HepG2 (cell line): ENCODE data around the gene NTN3. TPM values are rescaled to one million over a fixed set of nuclear protein-coding genes. Genes with fewer than 3 reads are reported as not detected.

Source experiments
- ADNP ChIP-seq: sonication (generic); formaldehyde crosslinking; IDR thresholded peaks from 2 replicates; pipeline ENCODE4 v1.4.0; 2020; ENCODE audit warnings: missing genetic modification reagents
- ERF ChIP-seq: IDR thresholded peaks from 2 replicates; pipeline ENCODE4 v1.6.1; 2018; ENCODE audit warnings: missing biosample characterization, missing genetic modification reagents
- FOXK2 ChIP-seq: fragments of 450-650 bp; IDR thresholded peaks from 2 replicates; pipeline ENCODE4 v1.6.1; 2016
- FOXP1 ChIP-seq, 2 experiments: fragments of 450-650 bp in 1 of 2; IDR thresholded peaks; 2 replicates each; pipeline ENCODE4 v1.6.1; 2017 to 2018; ENCODE audit warnings: antibody characterized with exemption in 1 of 2
- GABPB1 ChIP-seq: IDR thresholded peaks from 2 replicates; pipeline ENCODE4 v1.6.1; 2016; ENCODE audit warnings: mild to moderate bottlenecking, missing genetic modification reagents, moderate library complexity, missing compliant biosample characterization
- HCFC1 ChIP-seq: fragments of 150-350 bp; IDR thresholded peaks from 2 replicates; pipeline ENCODE4 v1.6.1; 2014; ENCODE audit warnings: low read depth, low read length
- MTF2 ChIP-seq: sonication (generic); formaldehyde crosslinking; IDR thresholded peaks from 2 replicates; pipeline ENCODE4 v1.5.0; 2020; ENCODE audit warnings: missing genetic modification reagents, borderline replicate concordance
- MYNN ChIP-seq: sonication (generic); formaldehyde crosslinking; IDR thresholded peaks from 2 replicates; pipeline ENCODE4 v1.4.0; 2020; ENCODE audit warnings: mild to moderate bottlenecking, low read depth, missing genetic modification reagents
- NR2C2 ChIP-seq: sonication (generic); formaldehyde crosslinking; IDR thresholded peaks from 2 replicates; pipeline ENCODE4 v1.4.0; 2020; ENCODE audit warnings: missing genetic modification reagents, mild to moderate bottlenecking, moderate library complexity, borderline replicate concordance
- NR2F6 ChIP-seq, 2 experiments: IDR thresholded peaks; 2 replicates each; pipeline ENCODE4 v1.6.1; 2016; ENCODE audit warnings: antibody characterized with exemption in 1 of 2, mild to moderate bottlenecking in 1 of 2
- PHF8 ChIP-seq: sonication (generic); formaldehyde crosslinking; IDR thresholded peaks from 2 replicates; pipeline ENCODE4 v1.5.0; 2020; ENCODE audit warnings: missing genetic modification reagents
- PREB ChIP-seq: sonication (generic); formaldehyde crosslinking; IDR thresholded peaks from 2 replicates; pipeline ENCODE4 v1.4.0; 2020; ENCODE audit warnings: missing genetic modification reagents
- RNF219 ChIP-seq: sonication (generic); formaldehyde crosslinking; IDR thresholded peaks from 2 replicates; pipeline ENCODE4 v1.5.0; 2020; ENCODE audit warnings: mild to moderate bottlenecking, missing genetic modification reagents
- SMAD1 ChIP-seq: sonication (generic); formaldehyde crosslinking; IDR thresholded peaks from 2 replicates; pipeline ENCODE4 v1.4.0; 2020; ENCODE audit warnings: missing genetic modification reagents, low read depth, mild to moderate bottlenecking, borderline replicate concordance
- TOPORS ChIP-seq: sonication (generic); formaldehyde crosslinking; IDR thresholded peaks from 2 replicates; pipeline ENCODE4 v1.8.0; 2023; ENCODE audit warnings: mild to moderate bottlenecking, missing genetic modification reagents
- UBTF ChIP-seq: sonication (generic); formaldehyde crosslinking; IDR thresholded peaks from 2 replicates; pipeline ENCODE4 v1.4.0; 2020; ENCODE audit warnings: mild to moderate bottlenecking, missing genetic modification reagents
- ZFY ChIP-seq: sonication (generic); formaldehyde crosslinking; IDR thresholded peaks from 2 replicates; pipeline ENCODE4 v1.4.0; 2020; ENCODE audit warnings: missing genetic modification reagents
- ZNF280D ChIP-seq: sonication (generic); formaldehyde crosslinking; IDR thresholded peaks from 2 replicates; pipeline ENCODE4 v1.5.1; 2020; ENCODE audit warnings: mild to moderate bottlenecking, missing genetic modification reagents
- ZNF441 ChIP-seq: sonication (generic); formaldehyde crosslinking; IDR thresholded peaks from 2 replicates; pipeline ENCODE4 v1.7.0; 2021; ENCODE audit warnings: missing genetic modification reagents, borderline replicate concordance
- ZNF580 ChIP-seq: IDR thresholded peaks from 2 replicates; pipeline ENCODE4 v1.6.1; 2016; ENCODE audit warnings: low read depth, borderline replicate concordance
- polyA plus RNA-seq, 8 experiments: library from polyadenylated mRNA; depleted of rRNA in 3 of 8; stranded (reverse) in 7 of 8; unstranded in 1 of 8; fragments of >200 nt; fragmentation: Illumina TruSeq in 4 of 8; extraction: Trizol in 4 of 8; gene quantifications; 2 replicates each; pipeline versions ENCODE4 v1.2.1 to v1.2.3, GENCODE V29; 2011 to 2016; ENCODE audit warnings: low read depth in 4 of 8, missing spikeins in 1 of 8, mixed read lengths in 1 of 8; ENCODE audit not compliant: insufficient read depth in 1 of 8
- total RNA-seq, 5 experiments: library from RNA; depleted of rRNA; stranded (reverse); fragments of >200 nt; fragmentation: Illumina TruSeq; extraction: Trizol; gene quantifications; 2 replicates each; pipeline ENCODE4 v1.2.3, GENCODE V29; 2016; ENCODE audit warnings: low read depth in 1 of 5

NTN3 gene
- total and polyA plus RNA-seq, 2 of the 13 experiments (the other 11 are each of a cell fraction or from before 2014, with no cell fraction given), result 0.09 to 0.20 TPM

GRCh38 chr16:2475413-2476344 is 4.6 kb downstream of the NTN3 start (continued):
- TF ChIP-seq TOPORS (CRISPR knock-in tag), result no peak
- TF ChIP-seq ZNF280D (CRISPR knock-in tag), result no peak
- TF ChIP-seq GABPB1 (CRISPR knock-in tag), result peak; percentile 38; the same call in 1 of the 2 replicates
- TF ChIP-seq NR2F6 (IDR thresholded peaks at IDR 0.05), result no peak
- TF ChIP-seq NR2F6 (CRISPR knock-in tag; IDR thresholded peaks at IDR 0.05), result peak; percentile 32; the same call in 1 of the 2 replicates
- TF ChIP-seq PHF8 (CRISPR knock-in tag), result peak; percentile 30; the same call in 1 of the 2 replicates
- TF ChIP-seq NR2C2 (CRISPR knock-in tag), result no peak; the same call in 1 of the 2 replicates
- TF ChIP-seq ERF (CRISPR knock-in tag), result no peak
- no peak for TF ChIP-seq SMAD1
- TF ChIP-seq MTF2 (CRISPR knock-in tag), result 0 out of 2 replicates have a peak, but pooled peaks have one; percentile 38
- TF ChIP-seq FOXK2, result no peak
- no peak for TF ChIP-seq ADNP (CRISPR knock-in tag)
- no peak for TF ChIP-seq PREB (CRISPR knock-in tag)
- TF ChIP-seq MYNN (CRISPR knock-in tag), result no peak
- TF ChIP-seq FOXP1 (IDR thresholded peaks at IDR 0.05), result no peak
- no peak for TF ChIP-seq FOXP1 (CRISPR knock-in tag; IDR thresholded peaks at IDR 0.05)
- no peak for TF ChIP-seq ZNF580 (CRISPR knock-in tag)
- no peak for TF ChIP-seq RNF219 (CRISPR knock-in tag)
- TF ChIP-seq UBTF, result peak; percentile 34; the same call in 1 of the 2 replicates
- TF ChIP-seq ZNF441 (CRISPR knock-in tag), result 0 out of 2 replicates have a peak, but pooled peaks have one; percentile 55
- TF ChIP-seq ZFY, result peak; percentile 57; the same call in 1 of the 2 replicates
- TF ChIP-seq HCFC1, result no peak
